HEK293 (cell line): ENCODE data around the gene TDP2.

Source experiments
- ATF2 ChIP-seq: fragments of 450-650 bp; formaldehyde crosslinking; IDR thresholded peaks from 2 replicates; pipeline ENCODE4 v1.5.1; 2016; ENCODE audit warnings: missing biosample characterization, missing genetic modification characterization, low read depth
- CTCF ChIP-seq: fragments of 450-650 bp; formaldehyde crosslinking; IDR thresholded peaks from 2 replicates; pipeline ENCODE4 v1.5.1; 2016; ENCODE audit warnings: missing biosample characterization, missing genetic modification characterization
- TRIM28 ChIP-seq: IDR thresholded peaks from 2 replicates; pipeline ENCODE4 v1.6.1; 2011; ENCODE audit warnings: low read length, control low read depth, borderline replicate concordance
- ZNF112 ChIP-seq: fragments of 450-650 bp; formaldehyde crosslinking; IDR thresholded peaks from 2 replicates; pipeline ENCODE4 v1.5.0; 2017; ENCODE audit warnings: missing biosample characterization, missing genetic modification characterization
- ZNF404 ChIP-seq: fragments of 450-650 bp; formaldehyde crosslinking; IDR thresholded peaks from 2 replicates; pipeline ENCODE4 v1.5.1; 2017; ENCODE audit warnings: missing biosample characterization, missing genetic modification characterization
- ZNF433 ChIP-seq: fragments of 450-650 bp; formaldehyde crosslinking; IDR thresholded peaks from 2 replicates; pipeline ENCODE4 v1.5.1; 2016; ENCODE audit warnings: missing biosample characterization, missing genetic modification characterization, low read depth
- ZNF639 ChIP-seq: fragments of 450-650 bp; formaldehyde crosslinking; IDR thresholded peaks from 2 replicates; pipeline ENCODE4 v1.5.1; 2016; ENCODE audit warnings: missing biosample characterization, missing genetic modification characterization
- ZNF664 ChIP-seq: fragments of 450-650 bp; formaldehyde crosslinking; IDR thresholded peaks from 2 replicates; pipeline ENCODE4 v1.5.1; 2016; ENCODE audit warnings: missing biosample characterization, missing genetic modification characterization
- ZNF701 ChIP-seq: fragments of 450-650 bp; formaldehyde crosslinking; IDR thresholded peaks from 2 replicates; pipeline ENCODE4 v1.5.1; 2016; ENCODE audit warnings: missing biosample characterization, missing genetic modification characterization

- TF ChIP-seq CTCF (tag by site-specific recombination), result no peak
- TF ChIP-seq ZNF639 (tag by site-specific recombination), result no peak
- no peak for TF ChIP-seq ZNF112 (tag by site-specific recombination)
- no peak for TF ChIP-seq TRIM28
- TF ChIP-seq ZNF433 (tag by site-specific recombination), result no peak
- TF ChIP-seq ZNF701, result no peak
- no peak for TF ChIP-seq ZNF404 (tag by site-specific recombination)
- TF ChIP-seq ATF2 (tag by site-specific recombination), result no peak
- TF ChIP-seq ZNF664 (tag by site-specific recombination), result no peak
These were observed 33.0 kb upstream of the TDP2 start for GRCh38 chr6:24699521-24700359.
